SK-N-SH (cell line): ENCODE results near the gene TRIM27. TPM values are rescaled to one million over a fixed set of nuclear protein-coding genes. Genes with fewer than 3 reads are reported as not detected.

Source experiments
- CTCF ChIA-PET: fragments of 300-600, 350-600 bp; formaldehyde crosslinking; extraction: SDS; loops from one replicate; lab custom pipeline; 2021; lab: Yijun Ruan, JAX
- POLR2A ChIA-PET: fragments of 350-600 bp; sonication (Branson Sonifier 250); formaldehyde crosslinking; extraction: SDS; loops from one replicate; lab custom pipeline; 2020; ENCODE audit warnings: antibody characterized with exemption, inconsistent platforms; lab: Yijun Ruan, JAX
- DNase-seq: peaks from one replicate; pipeline ENCODE4 v3.0.0; 2012
- H2AFZ ChIP-seq: fragments of 200-600 bp; sonication (generic); 2 replicates; pipeline ENCODE4 v1.8.1; 2016; ENCODE audit warnings: antibody characterized with exemption, mild to moderate bottlenecking, low read depth
- H3F3A ChIP-seq: fragments of 200-600 bp; sonication (generic); replicated peaks from 2 replicates; pipeline ENCODE3; 2016; ENCODE audit warnings: antibody characterized with exemption, mild to moderate bottlenecking; ENCODE audit not compliant: insufficient read depth
- H3K27ac ChIP-seq, 2 experiments: fragments of 200-500 bp in 1 of 2; fragments of 200-600 bp in 1 of 2; sonication (Bioruptor generic) in 1 of 2; sonication (generic), shearing (Covaris generic) in 1 of 2; 2 replicates each; pipeline versions ENCODE4 v1.5.1 to v1.6.1; 2014 to 2016; ENCODE audit warnings: low read depth in 2 of 2, inconsistent platforms in 1 of 2, low read length in 1 of 2, mild to moderate bottlenecking in 1 of 2, mixed read lengths in 1 of 2
- H3K27me3 ChIP-seq: fragments of 200-600 bp; sonication (generic), shearing (Covaris generic); 2 replicates; pipeline ENCODE4 v1.6.1; 2016; ENCODE audit warnings: mixed run types; ENCODE audit not compliant: insufficient read depth
- H3K36me3 ChIP-seq, 2 experiments: fragments of 200-500 bp in 1 of 2; fragments of 200-600 bp in 1 of 2; sonication (Bioruptor generic) in 1 of 2; sonication (generic) in 1 of 2; replicated peaks in 1 of 2; 2 replicates each; pipeline versions ENCODE3 to v1.5.1; 2014 to 2016; ENCODE audit warnings: low read length in 1 of 2, mild to moderate bottlenecking in 1 of 2; ENCODE audit not compliant: insufficient read depth in 2 of 2, control insufficient read depth in 1 of 2
- H3K4me1 ChIP-seq, 2 experiments: fragments of 200-500 bp in 1 of 2; fragments of 200-600 bp in 1 of 2; sonication (Bioruptor generic) in 1 of 2; sonication (generic), shearing (Covaris generic) in 1 of 2; 2 replicates each; pipeline versions ENCODE4 v1.5.1 to v1.6.1; 2014 to 2016; ENCODE audit warnings: low read depth in 1 of 2, low read length in 1 of 2, mixed run types in 1 of 2; ENCODE audit not compliant: insufficient read depth in 2 of 2, control insufficient read depth in 1 of 2
- H3K4me2 ChIP-seq: fragments of 200-600 bp; sonication (generic), shearing (Covaris generic); 2 replicates; pipeline ENCODE4 v1.6.1; 2017; ENCODE audit warnings: mixed run types
- H3K4me3 ChIP-seq, 2 experiments: fragments of 200-500 bp in 1 of 2; fragments of 200-600 bp in 1 of 2; sonication (Bioruptor generic) in 1 of 2; sonication (generic), shearing (Covaris generic) in 1 of 2; 2 replicates each; pipeline versions ENCODE4 v1.5.1 to v1.8.1; 2014 to 2016; ENCODE audit warnings: low read depth in 2 of 2, inconsistent platforms in 1 of 2, low read length in 1 of 2, mild to moderate bottlenecking in 1 of 2, mixed read lengths in 1 of 2, moderate library complexity in 1 of 2
- H3K79me2 ChIP-seq: fragments of 200-600 bp; sonication (generic); 2 replicates; pipeline ENCODE4 v1.8.1; 2017; ENCODE audit warnings: mild to moderate bottlenecking; ENCODE audit not compliant: insufficient read depth
- H3K9ac ChIP-seq: fragments of 200-600 bp; sonication (generic); 2 replicates; pipeline ENCODE4 v1.6.1; 2017; ENCODE audit warnings: mixed run types
- H3K9me2 ChIP-seq: fragments of 200-600 bp; sonication (generic); 2 replicates; pipeline ENCODE4 v1.6.1; 2017; ENCODE audit warnings: mixed run types
- H3K9me3 ChIP-seq: fragments of 200-600 bp; sonication (generic); 2 replicates; pipeline ENCODE4 v1.6.1; 2017; ENCODE audit warnings: mixed run types, mild to moderate bottlenecking, moderate library complexity
- H4K20me1 ChIP-seq: fragments of 200-600 bp; sonication (generic); 2 replicates; pipeline ENCODE4 v1.6.1; 2017; ENCODE audit warnings: mild to moderate bottlenecking, mixed run types; ENCODE audit not compliant: insufficient read depth
- CHD2 ChIP-seq: fragments of 150-350 bp; IDR thresholded peaks from 2 replicates; pipeline ENCODE4 v1.6.1; 2018; ENCODE audit warnings: low read length; ENCODE audit not compliant: partially characterized antibody
- CTCF ChIP-seq: fragments of 200-600 bp; sonication (generic); IDR thresholded peaks from 2 replicates; pipeline ENCODE4 v1.6.1; 2017; ENCODE audit warnings: antibody characterized with exemption, mild to moderate bottlenecking, moderate library complexity
- EP300 ChIP-seq, 2 experiments: IDR thresholded peaks; 2 replicates each; pipeline versions ENCODE4 v1.4.0 to v1.6.1; 2012; ENCODE audit warnings: borderline replicate concordance in 1 of 2, low read depth in 1 of 2, low read length in 1 of 2
- EZH2phosphoT487 ChIP-seq: fragments of 200-600 bp; sonication (generic); IDR thresholded peaks from 2 replicates; pipeline ENCODE4 v1.6.1; 2017; ENCODE audit warnings: low read depth, mixed run types, mild to moderate bottlenecking, antibody characterized with exemption, moderate library complexity, borderline replicate concordance
- FOXM1 ChIP-seq: IDR thresholded peaks from 2 replicates; pipeline ENCODE4 v1.4.0; 2012; ENCODE audit warnings: low read depth, mild to moderate bottlenecking
- GABPA ChIP-seq: IDR thresholded peaks from 2 replicates; pipeline ENCODE4 v1.4.0; 2012; ENCODE audit warnings: low read depth, mild to moderate bottlenecking
- GATA2 ChIP-seq: sonication (generic); formaldehyde crosslinking; IDR thresholded peaks from 2 replicates; pipeline ENCODE4 v1.5.0; 2020; ENCODE audit warnings: mild to moderate bottlenecking, missing genetic modification reagents
- JUND ChIP-seq: IDR thresholded peaks from 2 replicates; pipeline ENCODE4 v1.4.0; 2012
- MEF2A ChIP-seq: IDR thresholded peaks from 2 replicates; pipeline ENCODE4 v1.4.0; 2012; ENCODE audit warnings: low read depth, borderline replicate concordance
- MXI1 ChIP-seq: IDR thresholded peaks from 2 replicates; pipeline ENCODE4 v1.6.1; 2012; ENCODE audit warnings: mild to moderate bottlenecking, low read depth, low read length, improper control_type of control experiment
- NRF1 ChIP-seq: IDR thresholded peaks from 2 replicates; pipeline ENCODE4 v1.6.1; 2012; ENCODE audit warnings: low read depth, mild to moderate bottlenecking, low read length
- RAD21 ChIP-seq: IDR thresholded peaks from 2 replicates; pipeline ENCODE4 v1.6.1; 2012; ENCODE audit warnings: mild to moderate bottlenecking, low read length
- RCOR1 ChIP-seq: fragments of 150-350 bp; IDR thresholded peaks from 2 replicates; pipeline ENCODE4 v1.6.1; 2017; ENCODE audit warnings: antibody characterized with exemption, low read length
- REST ChIP-seq: IDR thresholded peaks from 2 replicates; pipeline ENCODE4 v1.6.1; 2012; ENCODE audit warnings: mild to moderate bottlenecking, low read depth, low read length, moderate library complexity
- TCF12 ChIP-seq: IDR thresholded peaks from 2 replicates; pipeline ENCODE4 v1.4.0; 2012
- TEAD4 ChIP-seq: IDR thresholded peaks from 2 replicates; pipeline ENCODE4 v1.4.0; 2012; ENCODE audit warnings: mild to moderate bottlenecking, borderline replicate concordance; ENCODE audit not compliant: insufficient read depth
- ZBTB33 ChIP-seq: IDR thresholded peaks from 2 replicates; pipeline ENCODE4 v1.4.0; 2012; ENCODE audit warnings: low read depth, borderline replicate concordance
- WGBS: methylation state at CpG from one replicate; pipeline ENCODE4 v1.1.6; 2017; ENCODE audit warnings: low lambda C conversion rate; 5-methylcytosine and 5-hydroxymethylcytosine counted together
- polyA plus RNA-seq, 3 experiments: library from polyadenylated mRNA; depleted of rRNA; stranded (reverse); fragments of >200 nt; gene quantifications; 2 replicates each; pipeline ENCODE4 v1.2.3, GENCODE V29; 2012

TRIM27 gene
- polyA plus RNA-seq, 1 of the 3 experiments (the other 2 are of a cell fraction), result 43.8 TPM

- Histone ChIP-seq H4K20me1 (no peaks in the 10 kb centered on the region), H3K4me1 (no peaks in the 10 kb centered on the region), H3K79me2 (peaks cover 17% of the 10 kb centered on the region; the same call in 1 of the 2 replicates), H3K9ac (no peak overlapping the region), H3K27ac (no peak overlapping the region), H3F3A (peaks cover 12% of the 10 kb centered on the region), H3K4me2 (no peak overlapping the region)
- 94% methylated on average over 3 of the region's 3 CpGs for WGBS
- POLR2A ChIA-PET, result interaction anchor here (1.1 kb wide), 1 partner anchor 12 kb away, joined by 3 read pairs; no protein-coding TSS in a partner anchor
- TF ChIP-seq TEAD4 (no peak), EZH2phosphoT487 (no peak), GABPA (no peak), NRF1 (no peak), REST (no peak), MEF2A (no peak), JUND (no peak), MXI1 (no peak), GATA2 (no peak), TCF12 (no peak), RCOR1 (no peak), EP300 (IDR thresholded peaks at IDR 0.05; ENCODE audit: borderline replicate concordance in 1 of 2, low read depth in 1 of 2, low read length in 1 of 2) (no peak), RAD21 (no peak), ZBTB33 (no peak), CHD2 (no peak), FOXM1 (no peak), CTCF (no peak)
- TF ChIP-seq, all 33 proteins: peak for 0
- peaks cover 74 to 75% of the 10 kb centered on the region in 2 experiments for H3K36me3 ChIP-seq
- no peak for DNase-seq
- H3K27me3 ChIP-seq, result no peaks in the 10 kb centered on the region
- no peaks in the 10 kb centered on the region for H3K9me3 ChIP-seq
- no peaks in the 10 kb centered on the region for H3K9me2 ChIP-seq
- CTCF ChIA-PET, result interaction anchor here (1.6 kb wide), 1 partner anchor 9 kb away, joined by 3 read pairs; no protein-coding TSS in a partner anchor
- no peak overlapping the region for H3K4me3 ChIP-seq
- H2AFZ ChIP-seq, result no peak overlapping the region
Measured at GRCh38 chr6:28910901-28911690, 12.7 kb downstream of the TRIM27 start.
